GM12878 (cell line): ENCODE data around the gene RBBP8NL.

Experiments used
- BACH1 ChIP-seq: fragments of 450-650 bp; IDR thresholded peaks from 2 replicates; pipeline ENCODE4 v1.6.1; 2017; ENCODE audit warnings: mild to moderate bottlenecking, borderline replicate concordance
- EP300 ChIP-seq, 2 experiments: fragments of 150-350 bp in 1 of 2; IDR thresholded peaks; 2 replicates each; pipeline ENCODE4 v1.6.1; 2011 to 2012; ENCODE audit warnings: low read depth in 2 of 2, low read length in 2 of 2, borderline replicate concordance in 1 of 2, improper control_type of control experiment in 1 of 2, inconsistent platforms in 1 of 2; ENCODE audit not compliant: control insufficient read depth in 1 of 2
- EZH2 ChIP-seq: IDR thresholded peaks from 2 replicates; pipeline ENCODE4 v1.6.1; 2012; ENCODE audit warnings: low read depth, mild to moderate bottlenecking, control low read depth, inconsistent platforms, low read length, borderline replicate concordance; ENCODE audit not compliant: control insufficient read depth
- IKZF1 ChIP-seq: fragments of 450-650 bp; conservative IDR thresholded peaks from 2 replicates; pipeline ENCODE4 v1.6.1; 2017; ENCODE audit warnings: antibody characterized with exemption, mild to moderate bottlenecking
- POLR2A ChIP-seq: IDR thresholded peaks from 2 replicates; pipeline ENCODE4 v1.6.1; 2011; ENCODE audit warnings: low read depth, mild to moderate bottlenecking, low read length
- POLR2AphosphoS5 ChIP-seq: IDR thresholded peaks from 2 replicates; pipeline ENCODE4 v1.6.1; 2011; ENCODE audit warnings: mild to moderate bottlenecking, low read length, inconsistent platforms
- TAF1 ChIP-seq: IDR thresholded peaks from 2 replicates; pipeline ENCODE4 v1.6.1; 2011; ENCODE audit warnings: mild to moderate bottlenecking, low read depth, low read length, borderline replicate concordance
- ZNF274 ChIP-seq: IDR thresholded peaks from one replicate; pipeline ENCODE4 v1.8.0; 2011; ENCODE audit not compliant: insufficient read length, insufficient read depth
- TF ChIP-seq, protein P1 (sequence below), 3 experiments: IDR thresholded peaks in 2 of 3; conservative IDR thresholded peaks in 1 of 3; 2 replicates each; pipeline ENCODE4 v1.5.1; 2011; ENCODE audit warnings: low read depth in 3 of 3, low read length in 3 of 3, mild to moderate bottlenecking in 3 of 3, control low read depth in 2 of 3, moderate library complexity in 2 of 3, inconsistent platforms in 1 of 3, mixed read lengths in 1 of 3; ENCODE audit not compliant: control insufficient read depth in 2 of 3, insufficient read depth in 1 of 3; ENCODE audit errors: extremely low read depth in 1 of 3
- TF ChIP-seq, protein P2 (sequence below): IDR thresholded peaks from 2 replicates; pipeline ENCODE4 v1.6.1; 2012; ENCODE audit warnings: low read length, inconsistent platforms

- TF ChIP-seq, protein P1, sequence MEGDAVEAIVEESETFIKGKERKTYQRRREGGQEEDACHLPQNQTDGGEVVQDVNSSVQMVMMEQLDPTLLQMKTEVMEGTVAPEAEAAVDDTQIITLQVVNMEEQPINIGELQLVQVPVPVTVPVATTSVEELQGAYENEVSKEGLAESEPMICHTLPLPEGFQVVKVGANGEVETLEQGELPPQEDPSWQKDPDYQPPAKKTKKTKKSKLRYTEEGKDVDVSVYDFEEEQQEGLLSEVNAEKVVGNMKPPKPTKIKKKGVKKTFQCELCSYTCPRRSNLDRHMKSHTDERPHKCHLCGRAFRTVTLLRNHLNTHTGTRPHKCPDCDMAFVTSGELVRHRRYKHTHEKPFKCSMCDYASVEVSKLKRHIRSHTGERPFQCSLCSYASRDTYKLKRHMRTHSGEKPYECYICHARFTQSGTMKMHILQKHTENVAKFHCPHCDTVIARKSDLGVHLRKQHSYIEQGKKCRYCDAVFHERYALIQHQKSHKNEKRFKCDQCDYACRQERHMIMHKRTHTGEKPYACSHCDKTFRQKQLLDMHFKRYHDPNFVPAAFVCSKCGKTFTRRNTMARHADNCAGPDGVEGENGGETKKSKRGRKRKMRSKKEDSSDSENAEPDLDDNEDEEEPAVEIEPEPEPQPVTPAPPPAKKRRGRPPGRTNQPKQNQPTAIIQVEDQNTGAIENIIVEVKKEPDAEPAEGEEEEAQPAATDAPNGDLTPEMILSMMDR (IDR thresholded peaks at IDR 0.05 in 2 of 3, conservative IDR thresholded peaks at IDR 0.05 in 1 of 3; ENCODE audit: control insufficient read depth in 2 of 3, extremely low read depth in 1 of 3, insufficient read depth in 1 of 3, low read depth in 3 of 3, low read length in 3 of 3) = no peak
- no peak for TF ChIP-seq IKZF1
- TF ChIP-seq BACH1 = no peak
- no peak for TF ChIP-seq POLR2AphosphoS5
- no peak for TF ChIP-seq EP300 (IDR thresholded peaks at IDR 0.05; ENCODE audit: borderline replicate concordance in 1 of 2, control insufficient read depth in 1 of 2, low read depth in 2 of 2, low read length in 2 of 2)
- TF ChIP-seq EZH2 = no peak
- no peak for TF ChIP-seq ZNF274
- TF ChIP-seq TAF1 = no peak
- TF ChIP-seq, protein P2, sequence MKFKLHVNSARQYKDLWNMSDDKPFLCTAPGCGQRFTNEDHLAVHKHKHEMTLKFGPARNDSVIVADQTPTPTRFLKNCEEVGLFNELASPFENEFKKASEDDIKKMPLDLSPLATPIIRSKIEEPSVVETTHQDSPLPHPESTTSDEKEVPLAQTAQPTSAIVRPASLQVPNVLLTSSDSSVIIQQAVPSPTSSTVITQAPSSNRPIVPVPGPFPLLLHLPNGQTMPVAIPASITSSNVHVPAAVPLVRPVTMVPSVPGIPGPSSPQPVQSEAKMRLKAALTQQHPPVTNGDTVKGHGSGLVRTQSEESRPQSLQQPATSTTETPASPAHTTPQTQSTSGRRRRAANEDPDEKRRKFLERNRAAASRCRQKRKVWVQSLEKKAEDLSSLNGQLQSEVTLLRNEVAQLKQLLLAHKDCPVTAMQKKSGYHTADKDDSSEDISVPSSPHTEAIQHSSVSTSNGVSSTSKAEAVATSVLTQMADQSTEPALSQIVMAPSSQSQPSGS = no peak
- TF ChIP-seq POLR2A = no peak
Measured at GRCh38 chr20:62393335-62393665, 34.0 kb downstream of the RBBP8NL start.
